ENCODE measurements around the gene RAET1E.

Gene RAET1E

GRCh38 chr6:149888659-149889058 lies 9.3 kb downstream of the RAET1E start:
- no peak for TF ChIP-seq CTCF (IDR thresholded peaks at IDR 0.05; ENCODE audit: low read depth, low read length, missing control alignments)
- DNase-seq, result no peak
- Histone ChIP-seq H3K27me3 (replicated peaks) (no peaks in the 10 kb centered on the region), H3K27ac (no peak overlapping the region), H3K36me3 (replicated peaks) (no peaks in the 10 kb centered on the region), H3K4me3 (ENCODE audit: low read depth, low read length) (no peak overlapping the region)
- in situ Hi-C loops (cut with HindIII; ENCODE audit: low pct_ligation_motif_present, low sequenced_read_pairs), result no loop called here

- no peak for TF ChIP-seq CTCF (IDR thresholded peaks at IDR 0.05; ENCODE audit: low read depth, low read length, missing control alignments)
- H3K4me3 ChIP-seq (ENCODE audit: low read depth, low read length), result no peak overlapping the region
- H3K27ac ChIP-seq, result no peak overlapping the region
- no peaks in the 10 kb centered on the region for H3K27me3 ChIP-seq (replicated peaks)
- in situ Hi-C loops (cut with HindIII; ENCODE audit: low pct_ligation_motif_present, low sequenced_read_pairs), result no loop called here
- DNase-seq, result no peak
- H3K36me3 ChIP-seq (replicated peaks), result no peaks in the 10 kb centered on the region
These were observed 9.8 kb downstream of the RAET1E start for GRCh38 chr6:149888093-149888492.

- H3K4me3 ChIP-seq (ENCODE audit: low read depth, low read length), result no peak overlapping the region
- H3K36me3 ChIP-seq (replicated peaks), result no peaks in the 10 kb centered on the region
- no peaks in the 10 kb centered on the region for H3K27me3 ChIP-seq (replicated peaks)
- TF ChIP-seq CTCF (IDR thresholded peaks at IDR 0.05; ENCODE audit: low read depth, low read length, missing control alignments), result no peak
- no peak overlapping the region for H3K27ac ChIP-seq
- in situ Hi-C loops (cut with HindIII; ENCODE audit: low pct_ligation_motif_present, low sequenced_read_pairs), result no loop called here
- DNase-seq, result peak; percentile 20
These were observed 10.6 kb downstream of the RAET1E start for GRCh38 chr6:149887343-149887742.

- no peaks in the 10 kb centered on the region for H3K27me3 ChIP-seq (replicated peaks)
- no peak for DNase-seq
- no peak for TF ChIP-seq CTCF (IDR thresholded peaks at IDR 0.05; ENCODE audit: low read depth, low read length, missing control alignments)
- no peak overlapping the region for H3K4me3 ChIP-seq (ENCODE audit: low read depth, low read length)
- in situ Hi-C loops (cut with HindIII; ENCODE audit: low pct_ligation_motif_present, low sequenced_read_pairs), result no loop called here
- no peak overlapping the region for H3K27ac ChIP-seq
- no peaks in the 10 kb centered on the region for H3K36me3 ChIP-seq (replicated peaks)
These were observed 12.0 kb downstream of the RAET1E start for GRCh38 chr6:149885888-149886287.

DNA sequence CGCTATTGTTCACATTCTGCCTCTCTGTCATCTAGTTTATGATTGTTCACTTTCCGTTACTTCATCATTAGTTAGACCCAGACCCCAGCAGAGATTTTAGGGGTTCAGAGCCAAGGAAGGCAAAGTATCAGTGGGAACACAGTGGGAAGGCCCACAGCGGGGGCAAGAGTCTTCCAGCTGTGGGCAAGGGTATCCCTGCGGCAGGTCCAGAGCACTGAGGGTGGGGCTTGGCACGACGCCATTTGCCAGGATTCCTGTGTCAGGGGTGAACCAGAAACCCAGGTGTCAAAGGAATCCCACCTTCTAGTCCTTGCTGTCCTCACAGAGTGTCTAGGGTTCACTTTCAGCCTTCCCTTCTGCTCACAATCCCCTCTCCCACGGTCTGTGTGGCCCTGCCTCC lies 13.3 kb downstream of the RAET1E start:
- Histone ChIP-seq H3K36me3 (replicated peaks) (no peaks in the 10 kb centered on the region), H3K27me3 (replicated peaks) (no peaks in the 10 kb centered on the region), H3K27ac (no peak overlapping the region), H3K4me3 (ENCODE audit: low read depth, low read length) (no peak overlapping the region)
- no peak for TF ChIP-seq CTCF (IDR thresholded peaks at IDR 0.05; ENCODE audit: low read depth, low read length, missing control alignments)
- in situ Hi-C loops (cut with HindIII; ENCODE audit: low pct_ligation_motif_present, low sequenced_read_pairs), result no loop called here
- no peak for DNase-seq

- no peak for TF ChIP-seq CTCF (IDR thresholded peaks at IDR 0.05; ENCODE audit: low read depth, low read length, missing control alignments)
- no peak overlapping the region for H3K27ac ChIP-seq
- DNase-seq, result peak; percentile 31
- H3K4me3 ChIP-seq (ENCODE audit: low read depth, low read length), result no peak overlapping the region
- no peaks in the 10 kb centered on the region for H3K27me3 ChIP-seq (replicated peaks)
- H3K36me3 ChIP-seq (replicated peaks), result no peaks in the 10 kb centered on the region
- in situ Hi-C loops (cut with HindIII; ENCODE audit: low pct_ligation_motif_present, low sequenced_read_pairs), result no loop called here
These were observed 13.7 kb downstream of the RAET1E start for GRCh38 chr6:149884215-149884614.

Data from brain microvascular endothelial cell (primary cell).